Lower leg skin (tissue), 3 donors: ENCODE data around the gene NEU3.
"Not testable (repeated sequence)": the region's sequence is repeated elsewhere in the genome, so short reads cannot be mapped to it uniquely, and the experiment has no call there.

Experiments used
- POLR2A ChIP-seq, 2 donors: fragments of 450-650 bp; IDR thresholded peaks; one replicate each; pipeline ENCODE4 v1.6.1; 2016 to 2017; ENCODE audit warnings: antibody characterized with exemption in 2 of 2, mild to moderate bottlenecking in 1 of 2, moderate library complexity in 1 of 2
- TF ChIP-seq, protein P1 (sequence below), 3 donors: fragments of 450-650 bp; IDR thresholded peaks; one replicate each; pipeline ENCODE4 v1.5.1; 2016; ENCODE audit warnings: antibody characterized with exemption in 3 of 3, mild to moderate bottlenecking in 3 of 3, moderate library complexity in 2 of 3

DNA sequence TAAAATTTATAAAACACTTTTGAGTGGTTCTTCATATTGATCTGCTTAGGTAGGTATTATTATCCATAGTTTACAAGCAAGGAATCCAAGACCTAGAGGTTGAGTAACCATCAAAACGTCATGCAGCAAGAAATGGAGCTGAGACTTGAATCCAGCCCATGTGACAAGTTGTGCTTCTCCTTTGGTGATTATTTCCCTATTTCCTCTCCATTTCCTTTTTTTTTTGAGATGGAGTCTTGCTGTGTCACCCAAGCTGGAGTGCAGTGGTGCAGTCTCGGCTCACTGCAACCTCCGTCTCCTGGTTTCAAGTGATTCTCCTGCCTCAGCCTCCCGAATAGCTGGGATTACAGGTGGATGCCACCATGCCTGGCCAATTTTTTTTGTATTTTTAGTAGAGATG, 1.4 kb downstream of the NEU3 start:
- TF ChIP-seq POLR2A (IDR thresholded peaks at IDR 0.05) = not testable (repeated sequence)
- TF ChIP-seq, protein P1, sequence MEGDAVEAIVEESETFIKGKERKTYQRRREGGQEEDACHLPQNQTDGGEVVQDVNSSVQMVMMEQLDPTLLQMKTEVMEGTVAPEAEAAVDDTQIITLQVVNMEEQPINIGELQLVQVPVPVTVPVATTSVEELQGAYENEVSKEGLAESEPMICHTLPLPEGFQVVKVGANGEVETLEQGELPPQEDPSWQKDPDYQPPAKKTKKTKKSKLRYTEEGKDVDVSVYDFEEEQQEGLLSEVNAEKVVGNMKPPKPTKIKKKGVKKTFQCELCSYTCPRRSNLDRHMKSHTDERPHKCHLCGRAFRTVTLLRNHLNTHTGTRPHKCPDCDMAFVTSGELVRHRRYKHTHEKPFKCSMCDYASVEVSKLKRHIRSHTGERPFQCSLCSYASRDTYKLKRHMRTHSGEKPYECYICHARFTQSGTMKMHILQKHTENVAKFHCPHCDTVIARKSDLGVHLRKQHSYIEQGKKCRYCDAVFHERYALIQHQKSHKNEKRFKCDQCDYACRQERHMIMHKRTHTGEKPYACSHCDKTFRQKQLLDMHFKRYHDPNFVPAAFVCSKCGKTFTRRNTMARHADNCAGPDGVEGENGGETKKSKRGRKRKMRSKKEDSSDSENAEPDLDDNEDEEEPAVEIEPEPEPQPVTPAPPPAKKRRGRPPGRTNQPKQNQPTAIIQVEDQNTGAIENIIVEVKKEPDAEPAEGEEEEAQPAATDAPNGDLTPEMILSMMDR (IDR thresholded peaks at IDR 0.05) = not testable (repeated sequence)
